Right ventricle myocardium superior (tissue), 1 donor: ENCODE data around the gene ALKBH6. TPM values are rescaled to one million over a fixed set of nuclear protein-coding genes. Genes with fewer than 3 reads are reported as not detected.
A peak's percentile ranks its signal among the peaks of the same experiment; 100 is the strongest.
"Not testable (repeated sequence)": the region's sequence is repeated elsewhere in the genome, so short reads cannot be mapped to it uniquely, and the experiment has no call there.

ENCODE experiments used
- ATAC-seq: fragments of 200-7000 bp; cut with Tn5 transposase; one replicate; pipeline ENCODE4 v1.9.1; 2020; ENCODE audit warnings: mild to moderate bottlenecking; ENCODE audit not compliant: poor library complexity
- DNase-seq: peaks from one replicate; pipeline ENCODE4 v3.0.0-alpha.2; 2020
- intact Hi-C: fragments of 100-400 bp; cut with DNase I; formaldehyde crosslinking; loops from one replicate; pipeline ENCODE4 v1.11.2; 2022
- total RNA-seq: library from RNA; stranded (reverse); fragmentation: NEBNext Ultra II Directional; extraction: Animal tissue kit (Norgen Biotek cat#: 25700); gene quantifications from one replicate; pipeline ENCODE4 v1.2.1, GENCODE V29; 2021
- donor health status: DM: no; HTN: yes; CAD: no; lungs with severe emphysema.

Gene ALKBH6
- total RNA-seq, 1 donor from 2014 or later = 9.4 TPM

GRCh38 chr19:36001605-36002004, 12.4 kb downstream of the ALKBH6 start:
- ATAC-seq (no peak), DNase-seq (no peak)
- intact Hi-C loops = no loop called here

- DNase-seq (no peak), ATAC-seq (no peak)
- intact Hi-C loops = loop anchor here (5.0 kb wide), 1 partner anchor 116 kb away; the partner anchor contains the start of genes OVOL3 and POLR2I
These were observed 17.2 kb downstream of the ALKBH6 start for GRCh38 chr19:35996777-35997176.

- peak; percentile 98 for ATAC-seq
- DNase-seq = peak; percentile 99
- intact Hi-C loops = loop anchor here (5.0 kb wide), 1 partner anchor 117 kb away; the partner anchor contains the start of genes OVOL3 and POLR2I
These were observed 18.7 kb downstream of the ALKBH6 start, which contains the start of gene SDHAF1 for GRCh38 chr19:35995048-35995993. Gene SDHAF1, plus strand, starts transcription at chr19:35995188. Its CDS starts 87 bp downstream, at chr19:35995275.

GRCh38 chr19:35993923-35994598, 20.0 kb downstream of the ALKBH6 start:
- intact Hi-C loops = no loop called here
- DNase-seq (peak; percentile 57), ATAC-seq (peak; percentile 31)

- no peak for DNase-seq
- intact Hi-C loops = no loop called here
- no peak for ATAC-seq
These were observed 20.9 kb downstream of the ALKBH6 start for GRCh38 chr19:35992907-35993765.

- DNase-seq = no peak
- intact Hi-C loops = no loop called here
- no peak for ATAC-seq
These were observed 22.1 kb downstream of the ALKBH6 start for GRCh38 chr19:35991731-35992450.

GRCh38 chr19:35990771-35991730, 23.0 kb downstream of the ALKBH6 start:
- no peak for ATAC-seq
- intact Hi-C loops = no loop called here
- DNase-seq = no peak

GRCh38 chr19:35990156-35990555, 23.9 kb downstream of the ALKBH6 start:
- ATAC-seq (no peak), DNase-seq (no peak)
- intact Hi-C loops = no loop called here

- intact Hi-C loops = no loop called here
- DNase-seq = no peak
These were observed 25.2 kb downstream of the ALKBH6 start for GRCh38 chr19:35988824-35989223.

GRCh38 chr19:35987571-35987896, 26.5 kb downstream of the ALKBH6 start:
- ATAC-seq (no peak), DNase-seq (no peak)
- intact Hi-C loops = no loop called here

More at GRCh38 chr19:35988824-35989223, 25.2 kb downstream of the ALKBH6 start:
- no peak for ATAC-seq

- peak; percentile 64 for ATAC-seq
- intact Hi-C loops = no loop called here
- peak; percentile 73 for DNase-seq
These were observed 27.1 kb downstream of the ALKBH6 start for GRCh38 chr19:35986664-35987570.

- ATAC-seq (no peak), DNase-seq (no peak)
- intact Hi-C loops = no loop called here
These were observed 27.9 kb downstream of the ALKBH6 start for GRCh38 chr19:35986111-35986510.

GRCh38 chr19:35983177-35983576, 30.8 kb downstream of the ALKBH6 start:
- DNase-seq (no peak), ATAC-seq (no peak)
- intact Hi-C loops = no loop called here

- ATAC-seq, intact Hi-C loops, DNase-seq: not testable (repeated sequence)
These were observed 33.0 kb downstream of the ALKBH6 start for GRCh38 chr19:35980997-35981396.

GRCh38 chr19:35978832-35979365, 35.1 kb downstream of the ALKBH6 start:
- ATAC-seq (no peak), DNase-seq (no peak)
- intact Hi-C loops = no loop called here

GRCh38 chr19:35978271-35978670, 35.7 kb downstream of the ALKBH6 start:
- intact Hi-C loops = no loop called here
- ATAC-seq (no peak), DNase-seq (no peak)
